CD4-positive, alpha-beta memory T cell (primary cell): ENCODE measurements around the gene KIF5B. TPM values are rescaled to one million over a fixed set of nuclear protein-coding genes. Genes with fewer than 3 reads are reported as not detected.
"Not testable (repeated sequence)": the region's sequence is repeated elsewhere in the genome, so short reads cannot be mapped to it uniquely, and the experiment has no call there.

Source experiments
- CTCF ChIA-PET: fragments of 350-600 bp; sonication (Branson Sonifier 250); formaldehyde crosslinking; loops from one replicate; lab custom pipeline; 2021; ENCODE audit warnings: inconsistent platforms; ENCODE audit not compliant: partially characterized antibody; lab: Charles Lee
- POLR2A ChIA-PET: fragments of 350-600 bp; sonication (Branson Sonifier 250); formaldehyde crosslinking; loops from one replicate; lab custom pipeline; 2021; ENCODE audit not compliant: partially characterized antibody; lab: Charles Lee
- DNase-seq, 5 donors: peaks; one replicate each; pipeline versions ENCODE4 v3.0.0 to v3.0.0-alpha.2; 2020 to 2022; ENCODE audit warnings: mixed read lengths in 1 of 5
- H3K27ac ChIP-seq: one replicate; pipeline ENCODE4 v1.7.0; 2013; ENCODE audit warnings: low read depth, low read length
- H3K27me3 ChIP-seq: 2 replicates; pipeline ENCODE4 v1.7.0; 2013; ENCODE audit warnings: mild to moderate bottlenecking, low read length, moderate library complexity; ENCODE audit not compliant: insufficient read depth
- H3K36me3 ChIP-seq: 2 replicates; pipeline ENCODE4 v1.7.0; 2013; ENCODE audit warnings: mild to moderate bottlenecking, low read length, moderate library complexity; ENCODE audit not compliant: insufficient read depth
- H3K4me1 ChIP-seq: 2 replicates; pipeline ENCODE4 v1.7.0; 2013; ENCODE audit warnings: mild to moderate bottlenecking, low read length, moderate library complexity; ENCODE audit not compliant: insufficient read depth
- H3K4me3 ChIP-seq, 2 donors: one replicate each; pipeline ENCODE4 v1.7.0; 2013; ENCODE audit warnings: low read length in 2 of 2, mild to moderate bottlenecking in 1 of 2
- H3K9me3 ChIP-seq, 2 donors: one replicate each; pipeline ENCODE4 v1.7.0; 2013; ENCODE audit warnings: low read length in 2 of 2, control low read depth in 1 of 2; ENCODE audit not compliant: control insufficient read depth in 1 of 2
- H3K27ac Mint-ChIP-seq, 7 donors: one replicate each; pipeline ENCODE4 v1.8.0; 2020 to 2021; ENCODE audit warnings: mixed read lengths in 7 of 7, mild to moderate bottlenecking in 6 of 7, inconsistent platforms in 3 of 7, moderate library complexity in 3 of 7
- H3K27me3 Mint-ChIP-seq, 2 donors: one replicate each; pipeline ENCODE4 v1.8.0; 2020 to 2021; ENCODE audit warnings: mixed read lengths in 2 of 2
- H3K36me3 Mint-ChIP-seq, 2 donors: one replicate each; pipeline ENCODE4 v1.8.0; 2020 to 2021; ENCODE audit warnings: mixed read lengths in 2 of 2, inconsistent platforms in 1 of 2, mild to moderate bottlenecking in 1 of 2
- H3K4me1 Mint-ChIP-seq, 4 donors: one replicate each; pipeline ENCODE4 v1.8.0; 2020 to 2021; ENCODE audit warnings: mixed read lengths in 4 of 4, mild to moderate bottlenecking in 1 of 4
- H3K4me3 Mint-ChIP-seq, 8 donors: one replicate each; pipeline ENCODE4 v1.8.0; 2020 to 2021; ENCODE audit warnings: mixed read lengths in 8 of 8, mild to moderate bottlenecking in 7 of 8, moderate library complexity in 6 of 8, inconsistent platforms in 3 of 8
- H3K9me3 Mint-ChIP-seq, 8 donors: one replicate each; pipeline ENCODE4 v1.8.0; 2020 to 2021; ENCODE audit warnings: mixed read lengths in 8 of 8, mild to moderate bottlenecking in 5 of 8, inconsistent platforms in 3 of 8, moderate library complexity in 1 of 8
- intact Hi-C: fragments of 100-400 bp; cut with micrococcal nuclease; formaldehyde crosslinking; loops from one replicate; pipeline ENCODE4 v1.15.1; 2023
- polyA plus RNA-seq, 2 donors: library from polyadenylated mRNA; unstranded; fragments of 300-500 nt; fragmentation: Illumina TruSeq; gene quantifications; one replicate each; pipeline ENCODE4 v1.2.3, GENCODE V29; 2021
- total RNA-seq, 2 experiments: library from RNA; stranded (reverse); gene quantifications; one replicate each; pipeline ENCODE4 v1.2.3, GENCODE V29; 2021

The KIF5B gene
- total and polyA plus RNA-seq, 4 experiments from 2014 or later = 23.4 to 55.6 (median 42.2) TPM

DNA sequence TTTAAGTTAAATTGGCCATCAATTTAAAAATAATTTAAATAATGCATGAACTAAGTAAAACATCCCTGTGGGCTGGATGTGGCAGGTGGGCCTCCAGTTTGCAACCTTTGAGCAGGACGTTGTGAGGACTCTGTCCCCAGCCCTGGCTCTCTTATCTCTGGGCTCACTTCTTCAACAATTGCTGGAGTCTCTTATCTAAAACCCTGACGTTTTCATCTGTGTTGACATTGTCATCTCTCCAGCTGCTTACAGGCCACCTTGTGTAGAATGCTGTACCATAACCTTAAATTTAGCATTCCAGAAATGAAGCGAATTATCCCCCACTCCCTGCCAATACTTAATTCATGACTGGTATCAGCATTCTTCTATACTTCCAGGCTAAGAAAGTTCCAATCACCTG, 3.2 kb upstream of the KIF5B start:
- peaks cover 0 to 22% of the 10 kb centered on the region in 2 donors for H3K36me3 Mint-ChIP-seq
- no peaks in the 10 kb centered on the region for H3K36me3 ChIP-seq
- no peak overlapping the region for H3K27ac ChIP-seq
- H3K9me3 ChIP-seq = no peaks in the 10 kb centered on the region
- no peaks in the 10 kb centered on the region for H3K9me3 Mint-ChIP-seq
- no peak overlapping the region for H3K4me3 Mint-ChIP-seq
- no peaks in the 10 kb centered on the region for H3K27me3 ChIP-seq
- H3K27me3 Mint-ChIP-seq = no peaks in the 10 kb centered on the region
- no peak overlapping the region for H3K4me3 ChIP-seq
- intact Hi-C loops = loop anchor here (5.0 to 10.0 kb wide), 5 partner anchors 135 to 1352 kb away; partner anchors contain the start of genes CCDC7 and EPC1
- ChIA-PET CTCF (no interaction called here), POLR2A (no interaction called here)
- peaks cover 14% of the 10 kb centered on the region for H3K4me1 ChIP-seq
- H3K4me1 Mint-ChIP-seq = peaks cover 7 to 22% (median 16%) of the 10 kb centered on the region in 4 donors
- DNase-seq = no peak
- no peak overlapping the region for H3K27ac Mint-ChIP-seq

DNA sequence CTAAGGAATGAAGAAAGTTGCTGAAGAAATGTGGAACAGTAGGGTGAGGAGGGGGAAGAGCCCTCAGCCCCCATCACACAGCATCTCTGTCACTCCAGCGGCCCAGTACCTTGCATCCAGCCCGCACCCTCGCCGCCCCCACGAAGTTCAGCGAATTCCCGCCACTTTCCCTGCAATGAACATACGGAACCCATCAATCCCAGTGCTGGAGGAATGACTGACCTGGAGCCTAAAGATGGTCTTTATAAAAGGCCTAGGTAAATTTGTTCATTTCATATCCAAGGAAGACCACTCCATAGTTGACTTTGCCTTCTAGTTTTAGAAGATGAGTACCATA, 779 bp upstream of the KIF5B start:
- POLR2A ChIA-PET = interaction anchor here (0.9 to 1.1 kb wide), 6 partner anchors 8 to 1082 kb away, joined by 3 to 4 read pairs (median 3); partner anchors contain the start of gene EPC1

DNA sequence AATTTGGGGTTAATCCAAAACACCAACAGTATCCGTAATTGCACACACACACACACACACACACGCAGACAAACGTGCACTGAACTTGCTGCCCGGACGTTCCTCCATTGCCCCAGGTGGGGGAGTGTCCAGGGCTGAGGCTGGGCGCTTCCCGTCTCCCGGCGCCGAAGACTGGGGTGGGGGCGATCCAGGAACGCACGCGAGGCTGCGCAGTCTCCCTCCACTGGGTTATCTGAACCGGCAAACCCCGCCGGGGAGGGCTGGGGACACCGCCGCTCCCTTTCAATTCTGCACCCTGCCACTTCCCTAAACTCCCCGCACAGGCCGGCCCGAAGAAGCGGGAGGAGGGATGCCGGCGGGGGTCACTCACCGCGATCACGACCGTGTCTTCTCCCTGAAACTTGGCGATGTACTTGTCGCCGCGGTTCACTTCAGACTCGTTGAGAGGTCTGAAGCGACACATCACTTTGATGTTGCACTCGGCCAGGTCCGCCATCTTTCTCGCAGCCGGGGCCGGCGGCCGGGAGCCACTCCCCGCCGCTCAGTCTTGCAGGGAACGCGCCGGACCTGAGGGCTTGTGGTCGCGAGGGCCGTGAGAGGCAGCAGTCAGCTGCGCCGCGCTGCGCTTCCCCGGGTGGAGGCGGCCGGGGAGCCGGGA, 618 bp downstream of the KIF5B start:
- H3K4me1 ChIP-seq = peaks cover 53% of the 10 kb centered on the region
- DNase-seq = peak in 4 of 5 donors; percentile 63 to 81 (median 70)
- H3K4me1 Mint-ChIP-seq = peaks cover 33 to 58% (median 48%) of the 10 kb centered on the region in 4 donors
- H3K27me3 Mint-ChIP-seq = no peaks in the 10 kb centered on the region
- H3K9me3 ChIP-seq = no peaks in the 10 kb centered on the region
- H3K9me3 Mint-ChIP-seq = no peaks in the 10 kb centered on the region
- intact Hi-C loops = loop anchor here (1.0 to 10.0 kb wide), 7 partner anchors 125 to 1348 kb away; partner anchors contain the start of genes CCDC7 and EPC1
- CTCF ChIA-PET = interaction anchor here (0.6 kb wide), 1 partner anchor 15 kb away, joined by 4 read pairs; no protein-coding TSS in a partner anchor
- peak overlapping the region; percentile 88 to 93 for H3K4me3 ChIP-seq
- POLR2A ChIA-PET = interaction anchor here (0.8 to 1.9 kb wide), 8 partner anchors 8 to 390 kb away, joined by 3 to 5 read pairs (median 4); no protein-coding TSS in a partner anchor
- peak overlapping the region; percentile 94 to 97 (median 95) for H3K27ac Mint-ChIP-seq
- no peaks in the 10 kb centered on the region for H3K27me3 ChIP-seq
- peaks cover 0 to 28% of the 10 kb centered on the region in 2 donors for H3K36me3 Mint-ChIP-seq
- H3K36me3 ChIP-seq = no peaks in the 10 kb centered on the region
- H3K4me3 Mint-ChIP-seq = peak overlapping the region; percentile 95 to 99 (median 98)
- peak overlapping the region; percentile 81 for H3K27ac ChIP-seq

More for the DNA sequence above, 779 bp upstream of the KIF5B start:
- Histone ChIP-seq H3K4me1 (peaks cover 39% of the 10 kb centered on the region), H3K27me3 (no peaks in the 10 kb centered on the region), H3K36me3 (no peaks in the 10 kb centered on the region), H3K4me3 (peak overlapping the region; percentile 88 to 93), H3K27ac (peak overlapping the region; percentile 81), H3K9me3 (no peaks in the 10 kb centered on the region)
- peaks cover 0 to 26% of the 10 kb centered on the region in 2 donors for H3K36me3 Mint-ChIP-seq
- peak overlapping the region; percentile 94 to 97 (median 95) for H3K27ac Mint-ChIP-seq
- H3K27me3 Mint-ChIP-seq = no peaks in the 10 kb centered on the region
- H3K4me3 Mint-ChIP-seq = peak overlapping the region; percentile 95 to 99 (median 98)
- no peak for DNase-seq
- CTCF ChIA-PET = no interaction called here
- H3K9me3 Mint-ChIP-seq = no peaks in the 10 kb centered on the region
- intact Hi-C loops = loop anchor here (2.0 to 10.0 kb wide), 6 partner anchors 138 to 1350 kb away; partner anchors contain the start of genes CCDC7 and EPC1
- peaks cover 21 to 44% (median 35%) of the 10 kb centered on the region in 4 donors for H3K4me1 Mint-ChIP-seq

DNA sequence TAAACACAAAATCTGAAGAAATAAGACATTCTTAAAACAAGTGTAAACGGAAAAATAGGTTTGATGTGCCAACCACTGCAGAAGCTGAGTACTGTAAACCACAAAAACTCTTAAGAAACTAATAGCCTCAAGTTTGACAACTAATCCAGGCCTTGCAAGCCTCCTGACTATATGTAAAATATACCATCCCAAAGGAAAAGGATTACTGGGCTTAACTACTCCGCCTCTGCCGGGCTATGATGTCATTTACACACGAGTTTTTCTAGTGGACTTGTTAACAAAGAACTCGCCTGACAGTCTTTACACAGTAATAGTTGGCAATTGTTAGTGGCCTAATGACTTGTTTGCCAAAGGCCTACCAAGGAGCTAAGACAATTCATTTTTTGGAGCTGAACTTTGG, 2.1 kb downstream of the KIF5B start:
- Histone ChIP-seq H3K4me1 (peaks cover 68% of the 10 kb centered on the region), H3K27ac (peak overlapping the region; percentile 81), H3K4me3 (peak overlapping the region; percentile 88 to 93), H3K27me3 (no peaks in the 10 kb centered on the region), H3K9me3 (no peaks in the 10 kb centered on the region), H3K36me3 (no peaks in the 10 kb centered on the region)
- intact Hi-C loops = loop anchor here (1.0 to 10.0 kb wide), 4 partner anchors 10 to 729 kb away; partner anchors contain the start of gene CCDC7
- no peaks in the 10 kb centered on the region for H3K27me3 Mint-ChIP-seq
- peaks cover 0 to 35% of the 10 kb centered on the region in 2 donors for H3K36me3 Mint-ChIP-seq
- peak overlapping the region; percentile 95 to 99 (median 98) for H3K4me3 Mint-ChIP-seq
- peaks cover 48 to 73% (median 63%) of the 10 kb centered on the region in 4 donors for H3K4me1 Mint-ChIP-seq
- ChIA-PET CTCF (no interaction called here), POLR2A (interaction anchor here (0.6 to 1.5 kb wide), 5 partner anchors 13 to 391 kb away, joined by 3 to 5 read pairs (median 4); no protein-coding TSS in a partner anchor)
- peak in 2 of 5 donors; percentile 9 to 40 for DNase-seq
- H3K27ac Mint-ChIP-seq = peak overlapping the region; percentile 41 to 97 (median 94)
- H3K9me3 Mint-ChIP-seq = no peaks in the 10 kb centered on the region

DNA sequence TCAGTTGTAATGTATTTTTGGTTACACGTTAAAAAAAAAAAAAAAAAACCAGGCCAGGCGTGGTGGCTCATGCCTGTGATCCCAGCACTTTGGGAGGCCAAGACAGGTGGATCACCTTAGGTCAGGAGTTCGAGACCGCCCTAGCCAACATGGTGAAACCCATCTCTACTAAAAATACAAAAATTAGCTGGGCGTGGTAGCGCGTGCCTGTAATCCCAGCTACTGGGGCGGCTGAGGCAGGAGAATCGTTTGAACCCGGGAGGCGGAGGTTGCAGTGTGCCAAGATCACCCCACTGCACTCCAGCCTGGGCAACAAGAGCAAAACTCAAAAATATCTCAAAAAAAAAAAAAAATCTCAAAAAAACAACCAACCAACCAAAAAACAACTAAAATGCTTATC, 2.8 kb downstream of the KIF5B start:
- CTCF ChIA-PET, H3K27me3 ChIP-seq, H3K27me3 Mint-ChIP-seq, H3K9me3 Mint-ChIP-seq, DNase-seq, H3K9me3 ChIP-seq, H3K27ac ChIP-seq, H3K36me3 ChIP-seq: not testable (repeated sequence)
- Mint-ChIP-seq H3K36me3 (peaks cover 0 to 38% of the 10 kb centered on the region in 2 donors), H3K27ac (peak overlapping the region in 6 of 7 donors; percentile 10 to 97 (median 28)), H3K4me3 (peak overlapping the region; percentile 95 to 99 (median 98)), H3K4me1 (peaks cover 53 to 80% (median 68%) of the 10 kb centered on the region in 4 donors)
- POLR2A ChIA-PET = interaction anchor here (0.6 kb wide), 1 partner anchor 392 kb away, joined by 4 read pairs; no protein-coding TSS in a partner anchor
- Histone ChIP-seq H3K4me1 (peaks cover 75% of the 10 kb centered on the region), H3K4me3 (peak overlapping the region; percentile 88 to 93)
- intact Hi-C loops = loop anchor here (10.0 kb wide), 3 partner anchors 141 to 729 kb away; partner anchors contain the start of gene CCDC7

DNA sequence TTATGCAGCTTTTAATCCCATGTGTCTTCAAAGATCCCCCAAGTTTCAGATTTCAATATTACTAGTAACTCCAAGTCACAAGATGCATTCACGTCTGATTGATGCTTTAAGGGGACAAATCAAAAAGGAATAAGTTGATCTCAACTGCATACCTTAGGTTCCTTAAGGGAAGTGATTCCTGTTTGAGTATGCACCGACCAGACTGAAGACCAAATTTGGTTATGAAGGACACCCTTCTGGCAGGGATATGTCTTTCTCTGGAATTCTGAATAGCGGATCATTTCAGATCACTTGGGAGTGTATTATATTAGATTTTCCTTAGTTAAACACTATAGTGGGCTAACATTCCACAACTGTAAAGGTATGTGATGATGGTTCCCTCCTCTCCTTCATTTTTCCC, 4.3 kb downstream of the KIF5B start:
- Mint-ChIP-seq H3K4me3 (peak overlapping the region; percentile 40 to 99 (median 68)), H3K4me1 (peaks cover 62 to 91% (median 76%) of the 10 kb centered on the region in 4 donors), H3K27ac (peak overlapping the region in 3 of 7 donors; percentile 4 to 70 (median 49)), H3K27me3 (no peaks in the 10 kb centered on the region), H3K9me3 (peaks cover 0 to 4% (median 0%) of the 10 kb centered on the region in 8 donors), H3K36me3 (peaks cover 12 to 47% of the 10 kb centered on the region in 2 donors)
- ChIA-PET POLR2A (no interaction called here), CTCF (interaction anchor here (1.1 kb wide), 1 partner anchor 11 kb away, joined by 3 read pairs; no protein-coding TSS in a partner anchor)
- H3K9me3 ChIP-seq = no peaks in the 10 kb centered on the region
- no peaks in the 10 kb centered on the region for H3K27me3 ChIP-seq
- peak overlapping the region in 1 of 2 donors; percentile 8 for H3K4me3 ChIP-seq
- no peak for DNase-seq
- peaks cover 13% of the 10 kb centered on the region for H3K36me3 ChIP-seq
- peaks cover 83% of the 10 kb centered on the region for H3K4me1 ChIP-seq
- H3K27ac ChIP-seq = no peak overlapping the region
- intact Hi-C loops = loop anchor here (10.0 kb wide), 3 partner anchors 143 to 727 kb away; partner anchors contain the start of gene CCDC7
